Activated T-cell treated with anti-CD3 and anti-CD28 coated beads, Interleukin-2, amount 50 U/mL, for 72 hours (primary cell): ENCODE data around the gene PNPLA2. TPM values are rescaled to one million over a fixed set of nuclear protein-coding genes. Genes with fewer than 3 reads are reported as not detected.
A peak's percentile ranks its signal among the peaks of the same experiment; 100 is the strongest.

Experiments
- ATAC-seq, 2 donors: fragments of 150-1000 bp; cut with Tn5 transposase; replicated peaks in 1 of 2; 2 replicates each; pipeline ENCODE4 v1.10.0; 2021; ENCODE audit warnings: moderate library complexity in 2 of 2, mild to moderate bottlenecking in 1 of 2
- DNase-seq, 2 donors: peaks; one replicate each; pipeline ENCODE4 v3.0.0; 2021 to 2022; ENCODE audit warnings: mixed read lengths in 1 of 2
- H3K27ac Mint-ChIP-seq: one replicate; pipeline ENCODE4 v1.8.0; 2022; ENCODE audit warnings: mild to moderate bottlenecking, moderate library complexity, mixed read lengths
- H3K27me3 Mint-ChIP-seq: one replicate; pipeline ENCODE4 v1.8.0; 2022; ENCODE audit warnings: low read depth, mixed read lengths
- H3K36me3 Mint-ChIP-seq, 2 donors: one replicate each; pipeline ENCODE4 v1.8.0; 2022; ENCODE audit warnings: mixed read lengths in 2 of 2, mild to moderate bottlenecking in 1 of 2; ENCODE audit not compliant: insufficient read depth in 2 of 2
- H3K4me1 Mint-ChIP-seq: one replicate; pipeline ENCODE4 v1.8.0; 2022; ENCODE audit warnings: low read depth, mixed read lengths
- H3K4me3 Mint-ChIP-seq, 2 donors: one replicate each; pipeline ENCODE4 v1.8.0; 2022; ENCODE audit warnings: mild to moderate bottlenecking in 2 of 2, mixed read lengths in 2 of 2, moderate library complexity in 2 of 2
- H3K9me3 Mint-ChIP-seq, 2 donors: one replicate each; pipeline ENCODE4 v1.8.0; 2022; ENCODE audit warnings: mixed read lengths in 2 of 2
- total RNA-seq, 2 donors: library from RNA; stranded (reverse); gene quantifications; one replicate each; pipeline ENCODE4 v1.2.3, GENCODE V29; 2022

Gene PNPLA2
- total RNA-seq, 2 donors from 2014 or later, result 64.5 to 77.1 TPM

DNA sequence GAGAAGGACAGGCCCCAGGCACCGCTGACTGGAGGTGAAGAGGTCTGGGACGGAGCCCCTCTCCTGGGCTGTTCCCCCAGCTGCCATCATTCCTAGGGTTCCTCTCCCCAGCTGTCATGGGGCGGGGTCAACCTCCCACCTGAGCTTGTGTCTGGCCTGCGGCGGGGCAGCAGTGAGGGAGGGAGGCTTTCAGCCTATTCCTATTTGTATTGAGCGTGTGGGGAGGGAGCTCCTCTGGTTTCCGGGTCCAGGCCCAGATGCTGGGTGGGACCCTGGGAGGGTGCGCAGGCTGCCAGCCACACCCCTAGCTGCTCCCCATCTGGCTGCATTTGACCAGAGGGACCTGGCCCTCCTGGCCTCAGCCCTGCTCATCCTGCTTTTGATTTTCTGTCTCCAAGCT lies 37.7 kb downstream of the PNPLA2 start:
- Mint-ChIP-seq H3K9me3 (no peaks in the 10 kb centered on the region), H3K27me3 (no peaks in the 10 kb centered on the region), H3K27ac (no peak overlapping the region), H3K36me3 (no peaks in the 10 kb centered on the region), H3K4me1 (no peaks in the 10 kb centered on the region), H3K4me3 (no peak overlapping the region)
- no peak for ATAC-seq
- no peak for DNase-seq

DNA sequence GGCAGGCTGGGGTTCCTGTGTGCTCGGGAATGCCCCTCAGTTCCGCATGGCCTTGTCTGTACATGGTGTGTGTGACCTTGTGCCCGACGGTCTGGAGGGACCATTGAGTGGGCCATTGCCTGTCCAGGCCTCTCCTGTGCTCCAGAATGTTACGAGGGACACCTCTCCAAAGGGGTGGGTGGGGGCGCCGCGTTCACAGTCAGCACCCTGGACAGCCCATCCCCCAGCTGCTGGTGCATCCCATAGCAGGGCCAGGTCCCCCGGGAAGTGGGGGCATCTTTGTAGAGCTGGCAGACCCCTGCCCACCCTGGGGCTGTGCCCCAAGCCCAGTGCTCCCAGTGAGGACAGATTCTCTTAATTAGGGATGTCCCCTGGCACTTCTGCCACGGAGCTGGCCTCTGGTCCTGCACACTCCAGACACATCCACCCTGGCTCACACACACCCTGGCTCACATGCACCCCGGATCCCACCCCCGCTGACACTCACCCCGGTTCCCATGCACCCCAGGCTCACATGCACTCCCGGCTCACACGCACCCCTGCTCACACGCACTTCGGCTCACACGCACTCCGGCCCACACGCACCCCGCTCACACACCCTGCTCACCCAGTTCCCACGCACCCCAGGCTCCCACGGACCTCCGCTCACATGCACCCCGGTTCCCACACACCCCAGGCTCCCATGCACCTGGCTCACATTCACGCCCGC lies 39.5 kb downstream of the PNPLA2 start:
- DNase-seq (no peak), ATAC-seq (no peak)
- Mint-ChIP-seq H3K36me3 (no peaks in the 10 kb centered on the region), H3K4me3 (no peak overlapping the region), H3K27ac (no peak overlapping the region), H3K4me1 (no peaks in the 10 kb centered on the region), H3K9me3 (no peaks in the 10 kb centered on the region), H3K27me3 (no peaks in the 10 kb centered on the region)

DNA sequence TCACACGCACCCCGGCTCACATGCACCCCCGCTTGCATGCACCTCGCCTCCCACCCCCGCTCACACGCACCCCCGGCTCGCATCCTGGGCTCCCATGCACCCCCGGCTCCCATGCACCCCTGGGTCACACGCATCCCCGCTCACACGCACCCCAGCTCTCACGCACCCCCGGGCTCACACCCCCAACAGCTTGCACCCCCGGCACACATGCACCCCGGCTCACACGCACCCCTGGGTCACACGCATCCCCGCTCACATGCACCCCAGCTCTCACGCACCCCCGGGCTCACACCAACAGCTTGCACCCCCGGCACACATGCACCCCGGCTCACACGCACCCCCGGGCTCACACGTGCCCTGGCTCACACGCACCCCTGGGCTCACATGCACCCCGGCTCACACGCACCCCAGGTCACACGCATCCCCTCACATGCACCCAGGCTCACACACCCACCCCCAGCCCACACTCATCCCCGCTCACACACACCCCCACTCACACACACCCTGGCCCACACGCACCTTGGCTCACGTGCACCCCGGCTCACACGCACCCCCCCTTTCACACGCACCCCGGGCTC lies 40.1 kb downstream of the PNPLA2 start:
- Mint-ChIP-seq H3K27ac (no peak overlapping the region), H3K27me3 (no peaks in the 10 kb centered on the region), H3K4me3 (no peak overlapping the region), H3K36me3 (no peaks in the 10 kb centered on the region), H3K9me3 (no peaks in the 10 kb centered on the region), H3K4me1 (no peaks in the 10 kb centered on the region)
- no peak for ATAC-seq
- DNase-seq, result no peak

DNA sequence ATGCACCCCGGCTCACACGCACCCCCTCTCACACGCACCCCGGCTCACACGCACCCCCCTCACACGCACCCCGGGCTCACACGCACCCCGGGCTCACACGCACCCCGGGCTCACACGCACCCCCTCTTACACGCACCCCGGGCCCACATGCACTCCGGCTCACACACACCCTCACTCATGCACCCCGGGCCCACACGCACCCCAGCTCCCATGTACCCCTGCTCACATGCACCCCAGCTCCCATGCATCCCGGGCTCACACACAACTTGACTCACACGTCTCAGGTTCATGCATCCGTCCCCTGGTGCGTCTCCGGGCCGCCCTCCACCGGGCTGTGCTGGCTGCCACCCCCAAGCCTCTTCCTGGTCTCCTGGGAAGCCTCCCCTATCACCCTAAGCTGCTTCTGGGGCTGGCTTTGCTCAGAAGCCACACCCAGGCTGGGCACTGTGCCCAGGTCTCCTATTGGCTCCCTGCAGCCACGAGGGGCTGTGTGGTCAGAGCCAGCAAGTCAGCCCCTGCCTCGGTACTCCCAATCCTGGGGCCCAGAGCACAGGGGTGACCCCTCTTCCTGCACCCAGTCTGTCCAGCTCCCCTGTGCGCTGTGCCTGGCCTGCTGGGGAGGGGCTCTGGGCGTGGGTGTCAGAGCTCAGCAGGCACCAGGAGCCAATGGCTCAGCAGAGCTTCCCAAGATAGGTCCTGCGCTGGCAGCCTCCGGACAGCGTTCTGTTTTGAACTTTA lies 40.8 kb downstream of the PNPLA2 start:
- Mint-ChIP-seq H3K36me3 (no peaks in the 10 kb centered on the region), H3K9me3 (no peaks in the 10 kb centered on the region), H3K4me3 (no peak overlapping the region), H3K4me1 (no peaks in the 10 kb centered on the region), H3K27me3 (no peaks in the 10 kb centered on the region), H3K27ac (no peak overlapping the region)
- ATAC-seq (no peak), DNase-seq (no peak)

DNA sequence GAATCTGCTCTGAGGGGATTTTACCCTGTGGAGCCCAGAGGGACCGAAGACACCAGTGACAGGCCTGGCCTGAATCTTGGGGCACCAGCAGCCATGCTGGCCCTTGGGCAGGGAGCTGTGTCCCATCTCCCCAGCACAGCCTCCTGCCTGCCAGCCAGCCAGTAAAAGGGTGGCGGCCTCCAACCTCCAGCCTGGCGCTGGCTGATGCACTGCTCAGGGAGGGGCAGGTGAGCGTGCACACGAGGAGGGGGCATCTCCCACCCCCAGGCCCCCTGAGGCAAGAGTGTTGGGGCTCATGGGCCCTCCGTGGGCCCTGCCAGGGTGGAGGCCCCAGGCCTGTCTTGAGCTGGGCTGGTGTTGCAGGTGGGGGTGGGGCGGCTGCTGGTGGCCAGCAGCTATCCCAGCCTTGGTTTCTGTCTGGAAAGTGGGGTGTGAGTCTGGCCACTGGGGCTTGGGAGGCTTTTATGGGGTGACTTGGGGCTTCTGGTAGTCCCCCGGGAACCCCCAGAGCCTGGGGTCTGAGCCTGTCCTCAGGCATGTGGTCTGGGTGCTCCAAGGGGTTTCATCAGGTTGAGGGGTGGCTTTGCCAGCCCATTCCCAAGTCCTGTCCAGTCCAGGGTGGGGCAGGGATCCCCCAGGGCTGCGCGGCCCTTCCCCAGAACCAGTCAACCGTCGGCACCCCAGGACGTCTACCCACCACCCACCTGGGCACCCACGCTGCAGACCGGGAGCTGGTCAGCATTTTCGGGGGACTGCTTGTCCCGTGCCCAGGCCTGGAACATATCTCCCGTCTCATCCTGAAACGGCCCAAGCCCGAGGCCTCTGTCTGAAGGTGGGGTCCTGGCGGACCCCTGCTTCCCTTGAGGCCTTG lies 41.8 kb downstream of the PNPLA2 start:
- Mint-ChIP-seq H3K27ac (no peak overlapping the region), H3K9me3 (no peaks in the 10 kb centered on the region), H3K4me1 (no peaks in the 10 kb centered on the region), H3K27me3 (no peaks in the 10 kb centered on the region), H3K36me3 (no peaks in the 10 kb centered on the region), H3K4me3 (no peak overlapping the region)
- ATAC-seq (no peak), DNase-seq (no peak)

DNA sequence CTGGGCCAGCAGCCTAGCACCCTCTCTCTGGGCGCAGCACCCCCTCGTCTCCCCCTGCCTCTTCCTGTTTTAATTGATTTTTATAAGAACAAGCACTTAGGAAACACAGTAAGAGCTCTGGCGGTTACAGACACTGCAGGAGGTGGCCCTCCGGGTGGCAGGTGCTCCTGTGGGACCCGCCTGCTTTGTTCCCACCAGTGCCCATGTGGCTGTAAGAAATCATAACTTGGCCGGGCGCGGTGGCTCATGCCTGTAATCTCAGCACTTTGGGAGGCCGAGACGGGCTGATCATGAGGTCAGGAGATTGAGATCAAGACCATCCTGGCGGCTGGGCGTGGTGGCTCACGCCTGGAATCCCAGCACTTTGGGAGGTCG lies 42.4 kb downstream of the PNPLA2 start:
- H3K27ac Mint-ChIP-seq, result no peak overlapping the region
- no peak overlapping the region for H3K4me3 Mint-ChIP-seq
- ATAC-seq, result no peak
- no peaks in the 10 kb centered on the region for H3K4me1 Mint-ChIP-seq
- H3K9me3 Mint-ChIP-seq, result no peaks in the 10 kb centered on the region
- no peak for DNase-seq
- no peaks in the 10 kb centered on the region for H3K36me3 Mint-ChIP-seq
- no peaks in the 10 kb centered on the region for H3K27me3 Mint-ChIP-seq

DNA sequence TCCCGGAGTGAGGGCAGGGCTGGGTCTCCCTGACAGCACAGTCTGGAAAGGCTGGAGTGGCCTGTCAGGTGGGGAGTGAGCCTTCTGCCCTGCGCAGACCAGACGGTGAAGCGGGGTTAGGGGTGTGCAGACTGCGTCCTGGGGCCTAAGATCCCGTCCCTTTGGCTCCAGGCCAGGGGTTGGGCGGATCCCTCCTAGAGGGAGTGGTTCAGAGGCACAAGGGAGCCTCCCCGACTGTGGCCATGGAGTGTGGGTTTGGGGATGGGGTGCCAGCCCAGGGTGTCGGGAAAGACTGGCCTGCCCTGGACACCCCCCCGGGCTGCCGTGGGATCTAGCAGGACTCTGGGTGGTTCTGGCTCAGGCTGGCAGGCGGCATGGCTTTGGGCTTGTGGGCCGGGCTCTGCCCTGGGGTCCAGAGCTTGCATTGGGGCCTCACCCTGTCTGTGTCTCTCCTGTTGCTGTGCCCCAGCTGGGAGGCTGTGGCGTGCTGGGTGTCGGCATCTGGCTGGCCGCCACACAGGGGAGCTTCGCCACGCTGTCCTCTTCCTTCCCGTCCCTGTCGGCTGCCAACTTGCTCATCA lies 43.5 kb downstream of the PNPLA2 start:
- Mint-ChIP-seq H3K4me1 (no peaks in the 10 kb centered on the region), H3K27ac (no peak overlapping the region), H3K36me3 (no peaks in the 10 kb centered on the region), H3K4me3 (no peak overlapping the region), H3K9me3 (no peaks in the 10 kb centered on the region), H3K27me3 (no peaks in the 10 kb centered on the region)
- DNase-seq, result no peak
- ATAC-seq, result no peak

DNA sequence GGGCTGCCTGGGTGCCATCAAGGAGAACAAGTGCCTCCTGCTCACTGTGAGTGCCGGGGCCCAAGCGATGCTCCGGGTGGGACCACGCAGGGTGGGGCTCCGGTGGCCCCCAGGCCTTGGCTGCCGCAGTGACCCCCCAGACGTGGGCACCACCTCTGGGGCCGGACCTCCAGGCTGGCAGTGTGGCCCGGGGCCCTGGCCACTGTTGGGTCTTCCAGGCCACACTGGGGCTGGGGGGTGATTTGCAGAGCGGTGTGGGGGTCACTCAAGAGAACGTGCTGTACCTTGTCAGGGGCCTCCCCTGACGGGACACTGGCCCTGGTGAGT lies 43.9 kb downstream of the PNPLA2 start:
- Mint-ChIP-seq H3K36me3 (no peaks in the 10 kb centered on the region), H3K27ac (no peak overlapping the region), H3K4me1 (no peaks in the 10 kb centered on the region), H3K4me3 (no peak overlapping the region), H3K9me3 (no peaks in the 10 kb centered on the region), H3K27me3 (no peaks in the 10 kb centered on the region)
- DNase-seq (no peak), ATAC-seq (no peak)

DNA sequence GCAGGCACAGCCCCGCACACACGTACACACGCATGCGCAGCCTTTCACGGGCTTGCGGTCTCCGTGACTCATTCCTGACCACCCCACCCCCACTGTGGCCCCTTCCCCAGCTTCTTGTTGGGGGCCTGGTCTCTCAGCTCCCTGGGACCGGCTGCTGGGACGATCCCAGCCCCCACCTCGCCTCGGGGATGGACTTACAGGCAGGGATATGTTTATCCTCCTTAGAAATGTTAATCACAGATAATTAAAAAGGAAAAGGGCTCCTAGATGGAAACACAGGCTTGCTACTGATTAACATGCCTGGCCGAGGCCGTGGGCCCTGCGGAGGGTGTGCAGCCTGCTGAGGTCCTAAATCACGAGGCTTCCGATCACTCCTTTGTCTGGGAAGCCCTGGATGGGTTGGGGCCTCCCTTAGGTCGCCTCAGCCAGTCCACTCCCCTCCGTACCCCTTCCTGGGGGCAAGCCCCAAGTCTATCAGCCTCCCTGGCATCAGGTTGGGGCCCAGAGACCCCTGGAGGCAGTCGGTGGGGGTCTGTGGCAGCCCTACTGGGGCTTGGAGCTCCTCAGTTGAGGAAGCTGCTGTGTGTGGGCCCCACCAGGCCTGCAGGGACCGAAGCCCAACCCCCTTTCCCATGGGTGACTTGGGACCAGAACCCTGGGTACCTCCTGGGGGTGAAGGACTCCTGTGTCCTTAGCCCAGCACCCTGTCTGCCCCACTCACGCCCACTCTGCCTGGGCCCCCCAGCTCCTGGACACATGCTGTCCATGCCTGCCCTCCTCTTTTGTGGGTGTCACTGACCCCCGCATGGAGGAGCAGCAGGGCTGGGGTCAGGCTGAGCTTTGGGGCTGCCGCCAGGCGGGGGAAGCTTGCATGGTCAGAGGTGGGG lies 44.6 kb downstream of the PNPLA2 start:
- Mint-ChIP-seq H3K4me3 (no peak overlapping the region), H3K27ac (no peak overlapping the region), H3K9me3 (no peaks in the 10 kb centered on the region), H3K27me3 (no peaks in the 10 kb centered on the region), H3K36me3 (no peaks in the 10 kb centered on the region), H3K4me1 (no peaks in the 10 kb centered on the region)
- ATAC-seq (no peak), DNase-seq (no peak)

DNA sequence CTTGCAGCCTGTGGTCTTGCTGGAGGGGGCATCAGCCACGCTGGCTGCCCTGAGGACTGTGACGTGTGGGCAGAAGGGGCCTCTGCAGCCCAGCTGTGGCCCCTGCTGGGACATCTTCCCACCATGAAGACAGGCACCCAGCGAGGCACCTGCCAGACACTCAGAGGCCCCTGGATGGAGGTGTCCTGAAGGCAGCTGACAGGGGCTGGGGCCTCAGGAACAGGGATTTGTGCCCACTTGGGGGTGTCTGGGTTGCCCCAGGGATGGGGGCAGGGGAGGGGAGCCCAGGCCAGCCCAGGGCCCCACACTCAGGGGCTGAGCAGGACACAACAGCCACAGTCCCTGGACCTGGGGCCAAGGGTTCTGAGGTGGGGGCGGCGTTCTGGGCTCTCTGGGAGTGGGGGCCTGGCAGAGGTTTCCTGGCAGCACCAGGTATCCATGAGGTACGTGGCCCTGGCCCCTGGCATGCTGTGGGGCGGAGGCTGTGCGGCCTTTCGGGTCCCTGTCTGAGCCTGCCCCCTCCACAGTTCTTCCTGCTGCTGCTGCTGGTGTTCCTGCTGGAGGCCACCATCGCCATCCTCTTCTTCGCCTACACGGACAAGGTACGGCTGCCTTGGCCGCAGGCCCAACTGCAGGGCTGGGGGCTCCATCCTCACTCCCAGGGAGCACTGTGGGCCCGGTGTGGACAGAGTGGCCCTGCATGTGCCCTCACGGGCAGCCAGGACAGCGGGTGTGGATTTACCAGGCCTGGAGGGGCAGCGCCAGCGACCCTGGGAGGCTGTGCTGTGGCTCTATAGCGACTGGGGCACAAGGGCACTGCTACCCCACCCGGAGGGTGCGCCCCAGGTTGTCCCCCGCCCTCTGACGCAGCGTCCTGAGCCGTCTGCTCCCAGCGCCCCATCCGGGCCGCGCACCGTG lies 45.5 kb downstream of the PNPLA2 start:
- ATAC-seq (peak in 1 of 2 donors; percentile 10), DNase-seq (no peak)
- Mint-ChIP-seq H3K27me3 (no peaks in the 10 kb centered on the region), H3K9me3 (no peaks in the 10 kb centered on the region), H3K27ac (no peak overlapping the region), H3K4me1 (no peaks in the 10 kb centered on the region), H3K4me3 (no peak overlapping the region), H3K36me3 (no peaks in the 10 kb centered on the region)

DNA sequence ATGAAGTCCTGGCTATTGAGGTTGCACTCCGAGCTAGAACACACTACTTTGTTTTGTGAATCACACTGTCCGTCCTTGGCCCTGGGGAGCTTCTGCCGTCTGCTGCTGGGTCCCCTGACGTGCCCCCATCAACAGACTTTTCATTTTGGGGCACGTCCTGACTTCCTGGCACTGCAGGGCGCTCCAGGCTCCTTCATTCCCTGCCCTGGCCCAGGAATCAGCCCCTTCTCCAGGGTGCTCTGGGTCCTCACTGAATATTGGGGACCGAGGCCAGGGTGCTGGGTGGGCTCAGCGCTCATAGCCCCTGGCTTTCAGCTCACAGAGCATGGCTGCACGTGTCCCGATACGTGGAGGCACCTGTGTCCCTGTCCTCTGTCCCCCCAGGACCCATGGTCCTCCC lies 46.2 kb downstream of the PNPLA2 start:
- no peak overlapping the region for H3K27ac Mint-ChIP-seq
- no peaks in the 10 kb centered on the region for H3K4me1 Mint-ChIP-seq
- no peak for DNase-seq
- H3K27me3 Mint-ChIP-seq, result no peaks in the 10 kb centered on the region
- H3K4me3 Mint-ChIP-seq, result no peak overlapping the region
- ATAC-seq, result no peak
- no peaks in the 10 kb centered on the region for H3K36me3 Mint-ChIP-seq
- H3K9me3 Mint-ChIP-seq, result no peaks in the 10 kb centered on the region
